OCI-LY7 (cell line): ENCODE data around the gene AUTS2.

Source experiments
- EZH2phosphoT487 ChIP-seq: fragments of 200-600 bp; sonication (generic); IDR thresholded peaks from 2 replicates; pipeline ENCODE4 v1.6.1; 2018; ENCODE audit warnings: low read depth, borderline replicate concordance, mild to moderate bottlenecking, mixed run types, antibody characterized with exemption, low read length, moderate library complexity, mixed read lengths
- TF ChIP-seq, protein P1 (sequence below): fragments of 200-600 bp; sonication (generic); conservative IDR thresholded peaks from 2 replicates; pipeline ENCODE4 v1.5.1; 2014; ENCODE audit warnings: mild to moderate bottlenecking, antibody characterized with exemption, low read length, moderate library complexity, mixed read lengths

GRCh38 chr7:69575651-69576050, 22.6 kb upstream of the AUTS2 start:
- TF ChIP-seq, protein P1, sequence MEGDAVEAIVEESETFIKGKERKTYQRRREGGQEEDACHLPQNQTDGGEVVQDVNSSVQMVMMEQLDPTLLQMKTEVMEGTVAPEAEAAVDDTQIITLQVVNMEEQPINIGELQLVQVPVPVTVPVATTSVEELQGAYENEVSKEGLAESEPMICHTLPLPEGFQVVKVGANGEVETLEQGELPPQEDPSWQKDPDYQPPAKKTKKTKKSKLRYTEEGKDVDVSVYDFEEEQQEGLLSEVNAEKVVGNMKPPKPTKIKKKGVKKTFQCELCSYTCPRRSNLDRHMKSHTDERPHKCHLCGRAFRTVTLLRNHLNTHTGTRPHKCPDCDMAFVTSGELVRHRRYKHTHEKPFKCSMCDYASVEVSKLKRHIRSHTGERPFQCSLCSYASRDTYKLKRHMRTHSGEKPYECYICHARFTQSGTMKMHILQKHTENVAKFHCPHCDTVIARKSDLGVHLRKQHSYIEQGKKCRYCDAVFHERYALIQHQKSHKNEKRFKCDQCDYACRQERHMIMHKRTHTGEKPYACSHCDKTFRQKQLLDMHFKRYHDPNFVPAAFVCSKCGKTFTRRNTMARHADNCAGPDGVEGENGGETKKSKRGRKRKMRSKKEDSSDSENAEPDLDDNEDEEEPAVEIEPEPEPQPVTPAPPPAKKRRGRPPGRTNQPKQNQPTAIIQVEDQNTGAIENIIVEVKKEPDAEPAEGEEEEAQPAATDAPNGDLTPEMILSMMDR: no peak
- no peak for TF ChIP-seq EZH2phosphoT487
